H1 (cell line): ENCODE data around the gene JAM2. TPM values are rescaled to one million over a fixed set of nuclear protein-coding genes. Genes with fewer than 3 reads are reported as not detected.

Source experiments
- ASH2L ChIP-seq: fragments of 200-600, 300-600 bp; sonication (generic); IDR thresholded peaks from one replicate; pipeline ENCODE4 v1.7.1; 2017; ENCODE audit warnings: low read length
- ATF2 ChIP-seq: IDR thresholded peaks from 2 replicates; pipeline ENCODE4 v1.6.1; 2012; ENCODE audit warnings: low read length, inconsistent platforms
- CEBPB ChIP-seq: IDR thresholded peaks from 2 replicates; pipeline ENCODE4 v1.6.1; 2012; ENCODE audit warnings: low read depth, low read length
- CREB1 ChIP-seq: IDR thresholded peaks from 2 replicates; pipeline ENCODE4 v1.6.1; 2012; ENCODE audit warnings: inconsistent platforms
- EP300 ChIP-seq, 2 experiments: IDR thresholded peaks; 1 replicate in 1 of 2; 2 replicates in 1 of 2; pipeline ENCODE4 v1.6.1; 2011 to 2012; ENCODE audit warnings: low read depth in 2 of 2, low read length in 2 of 2, mild to moderate bottlenecking in 2 of 2, borderline replicate concordance in 1 of 2, inconsistent platforms in 1 of 2, moderate library complexity in 1 of 2
- HDAC2 ChIP-seq, 2 experiments: fragments of 300-600 bp in 1 of 2; sonication (generic) in 1 of 2; IDR thresholded peaks; 2 replicates each; pipeline ENCODE4 v1.6.1; 2011 to 2012; ENCODE audit warnings: low read depth in 2 of 2, low read length in 2 of 2, mild to moderate bottlenecking in 2 of 2, moderate library complexity in 2 of 2, borderline replicate concordance in 1 of 2, inconsistent platforms in 1 of 2
- KDM4A ChIP-seq: IDR thresholded peaks from one replicate; pipeline ENCODE4 v1.7.1; 2012; ENCODE audit warnings: low read depth, mild to moderate bottlenecking, moderate library complexity, low read length, inconsistent platforms; ENCODE audit not compliant: severe bottlenecking
- SIRT6 ChIP-seq: IDR thresholded peaks from one replicate; pipeline ENCODE4 v1.7.1; 2012; ENCODE audit warnings: low read length, inconsistent platforms
- TEAD4 ChIP-seq: IDR thresholded peaks from 2 replicates; pipeline ENCODE4 v1.6.1; 2012; ENCODE audit warnings: low read depth, low read length, inconsistent platforms, mixed read lengths
- polyA plus RNA-seq, 7 experiments: library from polyadenylated mRNA; depleted of rRNA in 3 of 7; stranded (reverse) in 5 of 7; unstranded in 2 of 7; fragments of >200 nt in 5 of 7; fragments of 200-250 nt in 2 of 7; gene quantifications; 1 replicate in 5 of 7; 2 replicates in 1 of 7; 4 replicates in 1 of 7; pipeline versions ENCODE4 v1.2.1 to v1.2.3, GENCODE V29; 2011 to 2013; ENCODE audit warnings: missing spikeins in 2 of 7, mixed read lengths in 2 of 7
- total RNA-seq: library from RNA; stranded (reverse); fragmentation: NEBNext Ultra II Directional; extraction: Animal tissue kit (Norgen Biotek cat#: 25700); gene quantifications from 2 replicates; pipeline ENCODE4 v1.2.1, GENCODE V29; 2021
- TF ChIP-seq, protein P1 (sequence below): fragments of 300-600 bp; sonication (generic); IDR thresholded peaks from 2 replicates; pipeline ENCODE4 v1.7.1; 2012; ENCODE audit warnings: low read length, moderate library complexity, mild to moderate bottlenecking, inconsistent platforms; ENCODE audit not compliant: insufficient replicate concordance

Gene JAM2
- total and polyA plus RNA-seq, 2 of the 8 experiments (the other 6 are each of a cell fraction or from before 2014, with no cell fraction given), result 4.9 to 9.5 TPM

DNA sequence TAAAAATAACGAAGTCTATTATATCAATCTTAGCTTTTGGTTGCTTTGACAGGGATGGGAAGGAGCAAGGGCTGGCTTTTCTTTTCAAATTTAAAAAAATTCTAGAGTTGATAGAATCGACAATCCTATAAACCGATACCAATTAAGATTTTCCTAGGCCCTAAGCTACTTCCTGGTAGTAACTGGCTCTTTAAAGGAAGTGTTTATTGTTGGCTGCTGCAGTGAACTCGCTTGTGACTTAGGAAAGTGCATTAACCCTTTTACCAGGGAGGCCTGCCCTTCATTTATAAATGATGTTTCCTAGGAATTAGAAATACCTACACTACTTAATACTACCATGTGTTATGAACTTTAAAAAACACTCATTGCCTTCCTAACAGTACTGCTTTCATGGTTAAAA is 62.5 kb downstream of the JAM2 start (continued):
- TF ChIP-seq, protein P1, sequence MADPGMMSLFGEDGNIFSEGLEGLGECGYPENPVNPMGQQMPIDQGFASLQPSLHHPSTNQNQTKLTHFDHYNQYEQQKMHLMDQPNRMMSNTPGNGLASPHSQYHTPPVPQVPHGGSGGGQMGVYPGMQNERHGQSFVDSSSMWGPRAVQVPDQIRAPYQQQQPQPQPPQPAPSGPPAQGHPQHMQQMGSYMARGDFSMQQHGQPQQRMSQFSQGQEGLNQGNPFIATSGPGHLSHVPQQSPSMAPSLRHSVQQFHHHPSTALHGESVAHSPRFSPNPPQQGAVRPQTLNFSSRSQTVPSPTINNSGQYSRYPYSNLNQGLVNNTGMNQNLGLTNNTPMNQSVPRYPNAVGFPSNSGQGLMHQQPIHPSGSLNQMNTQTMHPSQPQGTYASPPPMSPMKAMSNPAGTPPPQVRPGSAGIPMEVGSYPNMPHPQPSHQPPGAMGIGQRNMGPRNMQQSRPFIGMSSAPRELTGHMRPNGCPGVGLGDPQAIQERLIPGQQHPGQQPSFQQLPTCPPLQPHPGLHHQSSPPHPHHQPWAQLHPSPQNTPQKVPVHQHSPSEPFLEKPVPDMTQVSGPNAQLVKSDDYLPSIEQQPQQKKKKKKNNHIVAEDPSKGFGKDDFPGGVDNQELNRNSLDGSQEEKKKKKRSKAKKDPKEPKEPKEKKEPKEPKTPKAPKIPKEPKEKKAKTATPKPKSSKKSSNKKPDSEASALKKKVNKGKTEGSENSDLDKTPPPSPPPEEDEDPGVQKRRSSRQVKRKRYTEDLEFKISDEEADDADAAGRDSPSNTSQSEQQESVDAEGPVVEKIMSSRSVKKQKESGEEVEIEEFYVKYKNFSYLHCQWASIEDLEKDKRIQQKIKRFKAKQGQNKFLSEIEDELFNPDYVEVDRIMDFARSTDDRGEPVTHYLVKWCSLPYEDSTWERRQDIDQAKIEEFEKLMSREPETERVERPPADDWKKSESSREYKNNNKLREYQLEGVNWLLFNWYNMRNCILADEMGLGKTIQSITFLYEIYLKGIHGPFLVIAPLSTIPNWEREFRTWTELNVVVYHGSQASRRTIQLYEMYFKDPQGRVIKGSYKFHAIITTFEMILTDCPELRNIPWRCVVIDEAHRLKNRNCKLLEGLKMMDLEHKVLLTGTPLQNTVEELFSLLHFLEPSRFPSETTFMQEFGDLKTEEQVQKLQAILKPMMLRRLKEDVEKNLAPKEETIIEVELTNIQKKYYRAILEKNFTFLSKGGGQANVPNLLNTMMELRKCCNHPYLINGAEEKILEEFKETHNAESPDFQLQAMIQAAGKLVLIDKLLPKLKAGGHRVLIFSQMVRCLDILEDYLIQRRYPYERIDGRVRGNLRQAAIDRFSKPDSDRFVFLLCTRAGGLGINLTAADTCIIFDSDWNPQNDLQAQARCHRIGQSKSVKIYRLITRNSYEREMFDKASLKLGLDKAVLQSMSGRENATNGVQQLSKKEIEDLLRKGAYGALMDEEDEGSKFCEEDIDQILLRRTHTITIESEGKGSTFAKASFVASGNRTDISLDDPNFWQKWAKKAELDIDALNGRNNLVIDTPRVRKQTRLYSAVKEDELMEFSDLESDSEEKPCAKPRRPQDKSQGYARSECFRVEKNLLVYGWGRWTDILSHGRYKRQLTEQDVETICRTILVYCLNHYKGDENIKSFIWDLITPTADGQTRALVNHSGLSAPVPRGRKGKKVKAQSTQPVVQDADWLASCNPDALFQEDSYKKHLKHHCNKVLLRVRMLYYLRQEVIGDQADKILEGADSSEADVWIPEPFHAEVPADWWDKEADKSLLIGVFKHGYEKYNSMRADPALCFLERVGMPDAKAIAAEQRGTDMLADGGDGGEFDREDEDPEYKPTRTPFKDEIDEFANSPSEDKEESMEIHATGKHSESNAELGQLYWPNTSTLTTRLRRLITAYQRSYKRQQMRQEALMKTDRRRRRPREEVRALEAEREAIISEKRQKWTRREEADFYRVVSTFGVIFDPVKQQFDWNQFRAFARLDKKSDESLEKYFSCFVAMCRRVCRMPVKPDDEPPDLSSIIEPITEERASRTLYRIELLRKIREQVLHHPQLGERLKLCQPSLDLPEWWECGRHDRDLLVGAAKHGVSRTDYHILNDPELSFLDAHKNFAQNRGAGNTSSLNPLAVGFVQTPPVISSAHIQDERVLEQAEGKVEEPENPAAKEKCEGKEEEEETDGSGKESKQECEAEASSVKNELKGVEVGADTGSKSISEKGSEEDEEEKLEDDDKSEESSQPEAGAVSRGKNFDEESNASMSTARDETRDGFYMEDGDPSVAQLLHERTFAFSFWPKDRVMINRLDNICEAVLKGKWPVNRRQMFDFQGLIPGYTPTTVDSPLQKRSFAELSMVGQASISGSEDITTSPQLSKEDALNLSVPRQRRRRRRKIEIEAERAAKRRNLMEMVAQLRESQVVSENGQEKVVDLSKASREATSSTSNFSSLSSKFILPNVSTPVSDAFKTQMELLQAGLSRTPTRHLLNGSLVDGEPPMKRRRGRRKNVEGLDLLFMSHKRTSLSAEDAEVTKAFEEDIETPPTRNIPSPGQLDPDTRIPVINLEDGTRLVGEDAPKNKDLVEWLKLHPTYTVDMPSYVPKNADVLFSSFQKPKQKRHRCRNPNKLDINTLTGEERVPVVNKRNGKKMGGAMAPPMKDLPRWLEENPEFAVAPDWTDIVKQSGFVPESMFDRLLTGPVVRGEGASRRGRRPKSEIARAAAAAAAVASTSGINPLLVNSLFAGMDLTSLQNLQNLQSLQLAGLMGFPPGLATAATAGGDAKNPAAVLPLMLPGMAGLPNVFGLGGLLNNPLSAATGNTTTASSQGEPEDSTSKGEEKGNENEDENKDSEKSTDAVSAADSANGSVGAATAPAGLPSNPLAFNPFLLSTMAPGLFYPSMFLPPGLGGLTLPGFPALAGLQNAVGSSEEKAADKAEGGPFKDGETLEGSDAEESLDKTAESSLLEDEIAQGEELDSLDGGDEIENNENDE, result no peak
- no peak for TF ChIP-seq HDAC2 (IDR thresholded peaks at IDR 0.05; ENCODE audit: borderline replicate concordance in 1 of 2, low read depth in 2 of 2, low read length in 2 of 2)
- no peak for TF ChIP-seq ATF2
- no peak for TF ChIP-seq CREB1
- TF ChIP-seq KDM4A, result no peak
- TF ChIP-seq ASH2L, result no peak
- no peak for TF ChIP-seq TEAD4
- TF ChIP-seq CEBPB, result no peak
- TF ChIP-seq EP300 (IDR thresholded peaks at IDR 0.05; ENCODE audit: borderline replicate concordance in 1 of 2, low read depth in 2 of 2, low read length in 2 of 2), result no peak
- TF ChIP-seq SIRT6, result no peak
